Rectal smooth muscle tissue (tissue), 1 donor: ENCODE results near the gene OR4N2.
"Not testable (repeated sequence)": the region's sequence is repeated elsewhere in the genome, so short reads cannot be mapped to it uniquely, and the experiment has no call there.

Experiments
- H3K27ac ChIP-seq: one replicate; pipeline ENCODE4 v1.7.0; 2013; ENCODE audit warnings: low read depth, low read length, inconsistent platforms
- H3K27me3 ChIP-seq: one replicate; pipeline ENCODE4 v1.7.0; 2013; ENCODE audit warnings: low read length; ENCODE audit not compliant: control insufficient read depth, insufficient read depth
- H3K36me3 ChIP-seq: one replicate; pipeline ENCODE4 v1.7.0; 2013; ENCODE audit warnings: low read length; ENCODE audit not compliant: control insufficient read depth, insufficient read depth
- H3K4me1 ChIP-seq: one replicate; pipeline ENCODE4 v1.7.0; 2013; ENCODE audit warnings: low read length; ENCODE audit not compliant: control insufficient read depth, insufficient read depth
- H3K4me3 ChIP-seq: one replicate; pipeline ENCODE4 v1.7.0; 2013; ENCODE audit warnings: low read length
- H3K9ac ChIP-seq: one replicate; pipeline ENCODE4 v1.7.0; 2013; ENCODE audit warnings: low read length

OR4N2 gene

GRCh38 chr14:19803470-19803869 is at the start of gene OR4N2:
Gene OR4N2, plus strand, starts transcription at chr14:19803770. Its CDS starts 23,679 bp downstream, at chr14:19827449.
- not testable (repeated sequence) for H3K36me3 ChIP-seq, H3K27ac ChIP-seq, H3K9ac ChIP-seq, H3K27me3 ChIP-seq, H3K4me1 ChIP-seq, H3K4me3 ChIP-seq

- Histone ChIP-seq H3K9ac (no peak overlapping the region), H3K36me3 (no peaks in the 10 kb centered on the region), H3K27ac (no peak overlapping the region)
These were observed 49.4 kb upstream of the OR4N2 start for GRCh38 chr14:19754172-19754571.

GRCh38 chr14:19771491-19771890 is 32.1 kb upstream of the OR4N2 start:
- not testable (repeated sequence) for H3K4me3 ChIP-seq, H3K9ac ChIP-seq, H3K27ac ChIP-seq, H3K27me3 ChIP-seq, H3K4me1 ChIP-seq, H3K36me3 ChIP-seq

More at GRCh38 chr14:19754172-19754571, 49.4 kb upstream of the OR4N2 start:
- Histone ChIP-seq H3K27me3 (no peaks in the 10 kb centered on the region), H3K4me1 (no peaks in the 10 kb centered on the region), H3K4me3 (no peak overlapping the region)

GRCh38 chr14:19771895-19772430 is 31.6 kb upstream of the OR4N2 start:
- no peak overlapping the region for H3K9ac ChIP-seq
- H3K36me3 ChIP-seq, result no peaks in the 10 kb centered on the region
- no peaks in the 10 kb centered on the region for H3K4me1 ChIP-seq
- no peak overlapping the region for H3K27ac ChIP-seq
- H3K27me3 ChIP-seq, result no peaks in the 10 kb centered on the region
- H3K4me3 ChIP-seq, result no peak overlapping the region

GRCh38 chr14:19772454-19772853 is 31.1 kb upstream of the OR4N2 start:
- not testable (repeated sequence) for H3K36me3 ChIP-seq, H3K27me3 ChIP-seq, H3K9ac ChIP-seq, H3K4me1 ChIP-seq, H3K27ac ChIP-seq, H3K4me3 ChIP-seq

GRCh38 chr14:19773204-19773603 is 30.4 kb upstream of the OR4N2 start, which contains the start of gene OR4M1:
Gene OR4M1, plus strand, starts transcription at chr14:19773504. Its CDS starts 6,819 bp downstream, at chr14:19780323.
- H3K4me3 ChIP-seq, H3K4me1 ChIP-seq, H3K36me3 ChIP-seq, H3K27me3 ChIP-seq, H3K9ac ChIP-seq, H3K27ac ChIP-seq: not testable (repeated sequence)

GRCh38 chr14:19775587-19775986 is 28.0 kb upstream of the OR4N2 start:
- no peaks in the 10 kb centered on the region for H3K4me1 ChIP-seq
- no peak overlapping the region for H3K27ac ChIP-seq
- H3K27me3 ChIP-seq, result no peaks in the 10 kb centered on the region
- no peak overlapping the region for H3K4me3 ChIP-seq
- H3K36me3 ChIP-seq, result no peaks in the 10 kb centered on the region
- no peak overlapping the region for H3K9ac ChIP-seq

- H3K9ac ChIP-seq, H3K36me3 ChIP-seq, H3K27me3 ChIP-seq, H3K4me1 ChIP-seq, H3K4me3 ChIP-seq, H3K27ac ChIP-seq: not testable (repeated sequence)
These were observed 17.7 kb upstream of the OR4N2 start for GRCh38 chr14:19785848-19786247.

- H3K27ac ChIP-seq, result not testable (repeated sequence)
These were observed 16.3 kb upstream of the OR4N2 start for GRCh38 chr14:19787318-19787717.

GRCh38 chr14:19788150-19788549 is 15.4 kb upstream of the OR4N2 start:
- not testable (repeated sequence) for H3K9ac ChIP-seq, H3K4me1 ChIP-seq, H3K27me3 ChIP-seq, H3K36me3 ChIP-seq, H3K4me3 ChIP-seq, H3K27ac ChIP-seq

More at GRCh38 chr14:19787318-19787717, 16.3 kb upstream of the OR4N2 start:
- H3K36me3 ChIP-seq, H3K9ac ChIP-seq, H3K27me3 ChIP-seq, H3K4me3 ChIP-seq, H3K4me1 ChIP-seq: not testable (repeated sequence)

- not testable (repeated sequence) for H3K9ac ChIP-seq, H3K36me3 ChIP-seq, H3K4me1 ChIP-seq, H3K27ac ChIP-seq, H3K4me3 ChIP-seq, H3K27me3 ChIP-seq
These were observed 7.0 kb upstream of the OR4N2 start for GRCh38 chr14:19796520-19797108.

GRCh38 chr14:19799880-19800279 is 3.7 kb upstream of the OR4N2 start:
- Histone ChIP-seq H3K4me1 (no peaks in the 10 kb centered on the region), H3K27me3 (no peaks in the 10 kb centered on the region), H3K27ac (no peak overlapping the region), H3K9ac (no peak overlapping the region), H3K4me3 (no peak overlapping the region), H3K36me3 (no peaks in the 10 kb centered on the region)
